ENCODE results near the gene C1orf174.

GRCh38 chr1:3874736-3875135 lies 25.3 kb downstream of the C1orf174 start:
- TF ChIP-seq CTCF (IDR thresholded peaks at IDR 0.05; ENCODE audit: insufficient read depth, low read length) (no peak), POLR2AphosphoS5 (IDR thresholded peaks at IDR 0.05; ENCODE audit: low read depth) (no peak), REST (IDR thresholded peaks at IDR 0.05; ENCODE audit: insufficient replicate concordance, low read depth) (no peak), GABPA (IDR thresholded peaks at IDR 0.05; ENCODE audit: low read depth) (no peak)
